Activated B cell treated with CpG ODN at 0.5 μM for 24 hours (primary cell): ENCODE data around the gene IL31RA. TPM values are rescaled to one million over a fixed set of nuclear protein-coding genes. Genes with fewer than 3 reads are reported as not detected.

ENCODE experiments used
- ATAC-seq: fragments of 200-7000 bp; cut with Tn5 transposase; one replicate; pipeline ENCODE4 v1.10.0; 2021; ENCODE audit warnings: low read depth, mild to moderate bottlenecking, moderate library complexity
- CTCF ChIA-PET: fragments of 350-600 bp; sonication (Branson Sonifier 250); formaldehyde crosslinking; loops from one replicate; lab custom pipeline; 2021; ENCODE audit warnings: antibody characterized with exemption; lab: Charles Lee
- POLR2A ChIA-PET: fragments of 350-600 bp; sonication (Branson Sonifier 250); formaldehyde crosslinking; loops from one replicate; lab custom pipeline; 2021; ENCODE audit warnings: antibody characterized with exemption; lab: Charles Lee
- DNase-seq: peaks from one replicate; pipeline ENCODE4 v3.0.0; 2022
- H3K27ac Mint-ChIP-seq: one replicate; pipeline ENCODE4 v1.8.0; 2020; ENCODE audit warnings: mixed read lengths
- H3K27me3 Mint-ChIP-seq: one replicate; pipeline ENCODE4 v1.8.0; 2021; ENCODE audit warnings: mixed read lengths
- H3K36me3 Mint-ChIP-seq: one replicate; pipeline ENCODE4 v1.8.0; 2021; ENCODE audit warnings: low read depth, mixed read lengths
- H3K4me1 Mint-ChIP-seq: one replicate; pipeline ENCODE4 v1.8.0; 2021; ENCODE audit warnings: mixed read lengths
- H3K4me3 Mint-ChIP-seq: one replicate; pipeline ENCODE4 v1.8.0; 2020; ENCODE audit warnings: mild to moderate bottlenecking, mixed read lengths
- H3K9me3 Mint-ChIP-seq: one replicate; pipeline ENCODE4 v1.8.0; 2020; ENCODE audit warnings: mixed read lengths
- CTCF ChIP-seq: fragments of 200-600 bp; IDR thresholded peaks from one replicate; pipeline ENCODE4 v1.8.0; 2022; ENCODE audit warnings: antibody characterized with exemption, mild to moderate bottlenecking
- intact Hi-C: fragments of 100-400 bp; cut with micrococcal nuclease; formaldehyde crosslinking; loops from one replicate; pipeline ENCODE4 v1.15.1; 2024
- total RNA-seq: library from RNA; stranded (reverse); gene quantifications from 2 replicates; pipeline ENCODE4 v1.2.3, GENCODE V29; 2022

Gene IL31RA
- total RNA-seq, 1 donor from 2014 or later = not detected

- H3K36me3 Mint-ChIP-seq = peaks cover 46% of the 10 kb centered on the region
- H3K4me1 Mint-ChIP-seq = no peaks in the 10 kb centered on the region
- no peak overlapping the region for H3K27ac Mint-ChIP-seq
- ChIA-PET CTCF (no interaction called here), POLR2A (interaction anchor here (0.7 kb wide), 1 partner anchor 24 kb away, joined by 4 read pairs; no protein-coding TSS in a partner anchor)
- no peaks in the 10 kb centered on the region for H3K27me3 Mint-ChIP-seq
- H3K4me3 Mint-ChIP-seq = no peak overlapping the region
- H3K9me3 Mint-ChIP-seq = no peaks in the 10 kb centered on the region
- ATAC-seq = no peak
- TF ChIP-seq CTCF = no peak
- intact Hi-C loops = no loop called here
- no peak for DNase-seq
Observed at GRCh38 chr5:55966284-55966683, 115.1 kb downstream of the IL31RA start.

GRCh38 chr5:55969956-55970355 lies 118.8 kb downstream of the IL31RA start:
- Mint-ChIP-seq H3K4me1 (no peaks in the 10 kb centered on the region), H3K27me3 (no peaks in the 10 kb centered on the region), H3K4me3 (no peak overlapping the region), H3K9me3 (no peaks in the 10 kb centered on the region), H3K27ac (no peak overlapping the region), H3K36me3 (peaks cover 44% of the 10 kb centered on the region)
- CTCF ChIA-PET = interaction anchor here (0.5 kb wide), 1 partner anchor 1250 kb away, joined by 3 read pairs; no protein-coding TSS in a partner anchor
- POLR2A ChIA-PET = no interaction called here
- ATAC-seq = no peak
- no peak for TF ChIP-seq CTCF
- DNase-seq = no peak
- intact Hi-C loops = no loop called here

Other genes starting within 250 kb of the IL31RA start
- gene SLC38A9, start 139.0 kb upstream of the IL31RA start, total RNA-seq = 26.6 and 29.9 TPM in 2 replicates
- gene DDX4, start 113.3 kb upstream of the IL31RA start, total RNA-seq = not detected in 2 replicates
- gene IL6ST, start 143.6 kb downstream of the IL31RA start, total RNA-seq = 39.8 and 48.3 TPM in 2 replicates